Subcutaneous adipose tissue (tissue), 4 donors: Measurements from ENCODE around the gene DNAAF5. TPM values are rescaled to one million over a fixed set of nuclear protein-coding genes. Genes with fewer than 3 reads are reported as not detected.

ENCODE experiments used
- CTCF ChIP-seq: fragments of 450-650 bp; IDR thresholded peaks from one replicate; pipeline ENCODE4 v1.5.1; 2016; ENCODE audit warnings: low read depth, mild to moderate bottlenecking, control low read depth, antibody characterized with exemption, moderate library complexity
- total RNA-seq, 4 donors: library from RNA; depleted of rRNA; stranded (reverse); fragments of >200 nt; gene quantifications; one replicate each; pipeline ENCODE4 v1.1.0, GENCODE V29; 2016

Gene DNAAF5
- total RNA-seq, 4 donors from 2014 or later: 11.2 to 19.4 (median 12.8) TPM

- no peak for TF ChIP-seq CTCF
Measured at GRCh38 chr7:821688-822087, 95.2 kb downstream of the DNAAF5 start.

GRCh38 chr7:822692-823276 is 96.3 kb downstream of the DNAAF5 start:
- no peak for TF ChIP-seq CTCF

GRCh38 chr7:823649-824048 is 97.2 kb downstream of the DNAAF5 start:
- no peak for TF ChIP-seq CTCF

- TF ChIP-seq CTCF: no peak
Measured at GRCh38 chr7:824081-824480, 97.6 kb downstream of the DNAAF5 start.

GRCh38 chr7:824664-825063 is 98.2 kb downstream of the DNAAF5 start:
- TF ChIP-seq CTCF: no peak

GRCh38 chr7:825386-825785 is 98.9 kb downstream of the DNAAF5 start:
- no peak for TF ChIP-seq CTCF

- TF ChIP-seq CTCF: no peak
Measured at GRCh38 chr7:826230-826917, 99.9 kb downstream of the DNAAF5 start.
